Thoracic aorta (tissue), 2 donors: ENCODE measurements around the gene WDR43. TPM values are rescaled to one million over a fixed set of nuclear protein-coding genes. Genes with fewer than 3 reads are reported as not detected.

Experiments
- ATAC-seq: fragments of 150-250 bp; one replicate; pipeline ENCODE4 v1.8.0; 2017; ENCODE audit warnings: low read depth; ENCODE audit not compliant: insufficient number of reproducible peaks, low FRiP score
- DNase-seq: peaks from one replicate; pipeline ENCODE4 v3.0.0-alpha.2; 2020; ENCODE audit warnings: low spot score
- H3K27ac ChIP-seq, 2 donors: fragments of 200-600 bp; sonication (generic); 1 replicate in 1 of 2; 2 replicates in 1 of 2; pipeline ENCODE4 v1.5.1; 2016; ENCODE audit warnings: mild to moderate bottlenecking in 2 of 2, moderate library complexity in 2 of 2
- H3K27me3 ChIP-seq: fragments of 200-600 bp; sonication (generic); replicated peaks from 2 replicates; pipeline ENCODE4 v1.6.0; 2016; ENCODE audit warnings: mild to moderate bottlenecking; ENCODE audit not compliant: insufficient read depth
- H3K36me3 ChIP-seq: fragments of 200-600 bp; sonication (generic); one replicate; pipeline ENCODE4 v1.5.1; 2016
- H3K4me1 ChIP-seq, 2 donors: fragments of 200-600 bp; sonication (generic); 1 replicate in 1 of 2; 2 replicates in 1 of 2; pipeline versions ENCODE4 v1.5.1 to v1.6.0; 2016; ENCODE audit warnings: low read depth in 2 of 2, mild to moderate bottlenecking in 1 of 2; ENCODE audit not compliant: control insufficient read depth in 1 of 2
- H3K4me3 ChIP-seq: fragments of 200-600 bp; sonication (generic); 2 replicates; pipeline ENCODE4 v1.5.1; 2016; ENCODE audit warnings: mild to moderate bottlenecking
- H3K9me3 ChIP-seq: fragments of 200-600 bp; sonication (generic); 2 replicates; pipeline ENCODE4 v1.5.1; 2016
- CTCF ChIP-seq: fragments of 200-600 bp; sonication (generic); IDR thresholded peaks from one replicate; pipeline ENCODE4 v1.5.1; 2019; ENCODE audit warnings: antibody characterized with exemption
- total RNA-seq, 2 donors: library from RNA; depleted of rRNA; stranded (reverse); fragments of >200 nt; gene quantifications; one replicate each; pipeline versions ENCODE4 v1.1.0 to v1.2.3, GENCODE V29; 2016

WDR43 gene
- total RNA-seq, 2 donors from 2014 or later, result 19.8 to 76.4 TPM

DNA sequence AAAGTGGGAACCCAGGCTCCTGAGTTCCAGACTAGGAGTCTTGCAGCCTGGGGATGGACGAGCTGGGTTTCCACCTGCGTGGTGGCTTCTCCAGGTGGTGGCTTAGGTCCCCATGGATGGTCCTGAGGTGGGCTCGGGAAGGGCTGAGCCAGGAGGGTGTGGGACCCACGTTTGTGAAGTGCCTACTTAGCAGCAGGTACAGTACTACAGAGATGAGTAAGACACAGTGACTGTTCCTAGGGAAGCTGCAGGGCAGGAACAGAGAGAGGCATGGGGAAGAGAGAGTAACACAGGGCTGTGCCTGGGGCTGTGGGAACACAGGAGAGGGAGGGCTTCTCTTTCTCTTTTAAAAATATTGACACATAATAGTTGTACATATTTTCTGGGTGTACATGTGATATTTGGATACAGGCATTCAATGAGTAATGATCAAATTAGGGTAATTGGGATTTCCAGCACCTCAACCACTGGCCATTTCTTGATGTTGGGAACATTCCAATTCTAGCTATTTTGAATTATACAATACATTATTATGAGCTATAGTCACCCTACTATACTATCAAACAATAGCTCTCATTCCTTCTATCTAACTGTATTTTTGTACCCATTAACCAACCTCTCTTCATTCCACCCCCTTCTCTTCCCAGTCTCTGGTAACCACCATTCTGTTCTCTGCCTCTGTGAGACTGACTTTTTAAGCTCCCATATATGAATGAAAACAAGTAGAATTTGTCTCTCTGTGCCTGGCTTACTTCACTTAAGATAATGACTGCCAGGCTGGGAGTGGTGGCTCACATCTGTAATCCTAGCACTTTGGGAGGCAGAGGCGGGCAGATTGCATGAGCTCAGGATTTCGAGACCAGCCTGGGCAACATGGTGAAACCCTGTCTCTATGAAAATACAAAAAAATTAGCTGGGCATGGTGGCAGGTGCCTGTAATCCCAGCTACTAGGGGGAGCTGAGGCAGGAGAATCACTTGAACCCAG lies 101.6 kb downstream of the WDR43 start:
- Histone ChIP-seq H3K27me3 (no peaks in the 10 kb centered on the region), H3K36me3 (no peaks in the 10 kb centered on the region), H3K4me1 (peaks cover 0 to 8% of the 10 kb centered on the region in 2 donors), H3K27ac (no peak overlapping the region), H3K9me3 (no peaks in the 10 kb centered on the region), H3K4me3 (no peak overlapping the region)
- DNase-seq (no peak), ATAC-seq (no peak)
- no peak for TF ChIP-seq CTCF

DNA sequence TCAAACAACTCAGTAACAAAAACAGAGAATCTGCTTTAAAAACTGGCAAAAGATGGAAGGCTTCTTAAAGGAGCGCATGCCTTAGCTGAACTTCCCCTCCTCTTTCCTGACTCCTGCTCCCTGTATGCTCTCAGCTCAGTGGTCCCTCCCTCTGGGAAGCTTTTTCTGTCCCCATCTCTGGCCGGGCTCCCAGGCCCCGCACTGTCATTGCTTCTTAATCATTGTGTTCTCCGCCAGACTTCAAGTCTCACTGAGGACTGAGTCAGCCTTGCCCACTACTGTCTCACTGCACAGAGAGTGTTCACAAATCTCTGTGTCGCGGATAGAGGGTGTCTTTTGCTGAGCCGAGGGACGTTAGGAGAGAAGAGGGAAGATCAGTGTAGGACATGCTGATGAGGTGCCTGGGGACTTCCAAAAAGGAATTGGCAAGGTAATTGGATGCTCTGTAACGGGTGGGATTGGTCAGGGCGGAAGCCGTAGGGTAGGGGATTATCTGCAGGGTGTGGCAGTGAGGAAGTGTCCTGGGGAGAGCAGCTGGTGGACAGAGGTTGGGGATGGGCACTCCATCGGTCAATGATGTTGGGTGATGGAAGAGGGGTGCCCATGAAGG lies 102.9 kb downstream of the WDR43 start:
- Histone ChIP-seq H3K4me1 (no peaks in the 10 kb centered on the region), H3K36me3 (no peaks in the 10 kb centered on the region), H3K9me3 (no peaks in the 10 kb centered on the region), H3K27me3 (no peaks in the 10 kb centered on the region), H3K27ac (no peak overlapping the region), H3K4me3 (no peak overlapping the region)
- DNase-seq (no peak), ATAC-seq (no peak)
- no peak for TF ChIP-seq CTCF

Other genes starting within 250 kb of the WDR43 start
- 100 to 1,000 TPM; 326 to 585 TPM for gene PPP1CB, start 142.8 kb upstream of the WDR43 start, total RNA-seq
- gene SPDYA, start 83.8 kb upstream of the WDR43 start, total RNA-seq, result 1 to 10 TPM; 3.0 to 5.3 TPM
- gene TRMT61B, start 24.4 kb upstream of the WDR43 start, total RNA-seq, result 10 to 100 TPM in 1 of 2 donors, 1 to 10 TPM in 1; 6.0 to 13.6 TPM
- 1 to 10 TPM in 1 of 2 donors, under 1 TPM in 1; 0.49 to 2.4 TPM for gene TOGARAM2, start 86.6 kb downstream of the WDR43 start, total RNA-seq
- gene PCARE, start 179.9 kb downstream of the WDR43 start, total RNA-seq, result not detected
- gene CLIP4, start 220.7 kb downstream of the WDR43 start, total RNA-seq, result 10 to 100 TPM; 31.3 to 54.0 TPM